ENCODE results near the gene MATR3. TPM values are rescaled to one million over a fixed set of nuclear protein-coding genes. Genes with fewer than 3 reads are reported as not detected.
"Not testable (repeated sequence)": the region's sequence is repeated elsewhere in the genome, so short reads cannot be mapped to it uniquely, and the experiment has no call there.

Gene MATR3
- total RNA-seq, 4 donors from 2014 or later: 164 to 234 (median 220) TPM

- WGBS: 61% methylated on average over 5 of the region's 5 CpGs
- no peaks in the 10 kb centered on the region for H3K9me3 ChIP-seq
- peak overlapping the region; percentile 16 to 59 (median 40) for H3K27ac ChIP-seq (replicated peaks in 1 of 4)
- no peak for DNase-seq (ENCODE audit: extremely low spot score)
- H3K27me3 ChIP-seq: no peaks in the 10 kb centered on the region
- intact Hi-C loops (cut with DNase I): no loop called here
- H3K4me1 ChIP-seq: peaks cover 28 to 39% (median 33%) of the 10 kb centered on the region in 4 donors
- TF ChIP-seq POLR2A (IDR thresholded peaks at IDR 0.05; ENCODE audit: low read depth): no peak
- peak in 1 of 3 experiments; percentile 9 for TF ChIP-seq CTCF (IDR thresholded peaks at IDR 0.05)
- H3K36me3 ChIP-seq: no peaks in the 10 kb centered on the region
- no peak overlapping the region for H3K4me3 ChIP-seq
Observed at GRCh38 chr5:139268364-139269202, 25.0 kb upstream of the MATR3 start.

GRCh38 chr5:139270718-139271117, 22.8 kb upstream of the MATR3 start:
- intact Hi-C loops (cut with DNase I); H3K9me3 ChIP-seq; H3K27me3 ChIP-seq; H3K4me3 ChIP-seq; DNase-seq (ENCODE audit: extremely low spot score); H3K36me3 ChIP-seq: not testable (repeated sequence)
- H3K27ac ChIP-seq (replicated peaks in 1 of 4): peak overlapping the region; percentile 73 to 86 (median 80)
- WGBS: 84% methylated on average over 2 of the region's 2 CpGs
- H3K4me1 ChIP-seq: peaks cover 45 to 55% (median 52%) of the 10 kb centered on the region in 4 donors

GRCh38 chr5:139271201-139272027, 22.1 kb upstream of the MATR3 start:
- no peak overlapping the region for H3K4me3 ChIP-seq
- peaks cover 50 to 61% (median 54%) of the 10 kb centered on the region in 4 donors for H3K4me1 ChIP-seq
- TF ChIP-seq POLR2AphosphoS5 (IDR thresholded peaks at IDR 0.05) (peak in 1 of 2 donors; percentile 73), POLR2A (IDR thresholded peaks at IDR 0.05; ENCODE audit: low read depth) (no peak), CTCF (IDR thresholded peaks at IDR 0.05) (peak in 1 of 3 experiments; percentile 4), EP300 (IDR thresholded peaks at IDR 0.05) (no peak)

GRCh38 chr5:139272471-139273321, 20.8 kb upstream of the MATR3 start:
- TF ChIP-seq CTCF (IDR thresholded peaks at IDR 0.05) (no peak), POLR2A (IDR thresholded peaks at IDR 0.05; ENCODE audit: low read depth) (no peak), EP300 (IDR thresholded peaks at IDR 0.05) (no peak), POLR2AphosphoS5 (IDR thresholded peaks at IDR 0.05) (no peak)
- intact Hi-C loops (cut with DNase I): no loop called here
- H3K4me1 ChIP-seq: peaks cover 52 to 68% (median 57%) of the 10 kb centered on the region in 4 donors
- no peaks in the 10 kb centered on the region for H3K27me3 ChIP-seq
- peak overlapping the region; percentile 73 to 86 (median 80) for H3K27ac ChIP-seq (replicated peaks in 1 of 4)
- WGBS: 70% methylated on average over 6 of the region's 6 CpGs
- no peak for DNase-seq (ENCODE audit: extremely low spot score)
- H3K4me3 ChIP-seq: peak overlapping the region; percentile 58 to 70 (median 62)
- H3K36me3 ChIP-seq: peaks cover 0 to 8% (median 2%) of the 10 kb centered on the region in 4 donors
- no peaks in the 10 kb centered on the region for H3K9me3 ChIP-seq

More at GRCh38 chr5:139271201-139272027, 22.1 kb upstream of the MATR3 start:
- H3K27ac ChIP-seq (replicated peaks in 1 of 4): peak overlapping the region; percentile 73 to 86 (median 80)
- H3K9me3 ChIP-seq: no peaks in the 10 kb centered on the region
- no peaks in the 10 kb centered on the region for H3K27me3 ChIP-seq
- 30% methylated on average over 4 of the region's 4 CpGs for WGBS
- intact Hi-C loops (cut with DNase I): no loop called here
- no peak for DNase-seq (ENCODE audit: extremely low spot score)
- peaks cover 0 to 5% (median 0%) of the 10 kb centered on the region in 4 donors for H3K36me3 ChIP-seq

Measured in esophagus muscularis mucosa (tissue), 4 donors.